Occipital lobe (tissue), 2 donors: ENCODE data around the gene POU2F1. TPM values are rescaled to one million over a fixed set of nuclear protein-coding genes. Genes with fewer than 3 reads are reported as not detected.

Source experiments
- DNase-seq: peaks from one replicate; lab custom pipeline; 2025; lab: John Stamatoyannopoulos, UW
- total RNA-seq: library from RNA; depleted of rRNA; stranded (reverse); fragments of >200 nt; gene quantifications from one replicate; pipeline ENCODE4 v1.2.3, GENCODE V29; 2014

POU2F1 gene
- total RNA-seq, 1 donor from 2014 or later = 34.6 TPM

DNA sequence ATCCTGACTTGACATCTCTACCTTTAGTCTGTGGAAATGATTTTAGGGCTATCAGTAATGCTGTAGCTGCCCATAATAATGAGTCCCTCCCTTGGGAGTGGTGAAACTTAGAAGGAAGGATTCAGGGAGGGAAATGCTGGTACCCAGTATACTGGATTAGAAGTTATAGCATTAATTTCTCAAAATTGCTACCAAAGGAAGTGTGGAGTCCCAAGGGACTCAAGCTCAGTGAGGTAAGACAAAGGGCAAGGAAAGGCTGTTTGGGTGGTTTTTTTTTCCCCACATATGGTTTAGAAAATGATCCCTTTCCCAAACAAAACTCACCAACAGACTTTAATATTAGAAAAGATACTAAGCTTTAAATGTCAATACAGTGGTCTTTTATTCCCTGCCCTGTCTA, 197.7 kb downstream of the POU2F1 start:
- no peak for DNase-seq

DNA sequence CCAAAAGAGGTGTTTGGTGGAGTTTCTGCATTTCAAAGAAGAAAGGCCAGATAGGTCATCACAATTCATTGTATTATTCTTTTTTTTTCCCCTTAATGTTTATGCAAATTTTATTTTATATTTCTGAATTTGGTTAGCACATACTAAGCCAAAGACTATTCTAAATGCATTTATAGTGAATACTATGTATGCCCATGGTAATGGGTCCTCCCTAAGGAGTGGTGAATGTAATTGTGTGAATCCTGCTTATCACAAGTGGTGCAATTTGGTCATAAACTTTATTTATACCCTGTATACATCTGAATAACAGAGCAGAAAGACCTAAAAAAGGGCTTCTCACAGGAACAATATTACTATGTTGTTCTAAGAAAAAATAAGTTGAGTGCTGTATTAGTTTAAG, 198.6 kb downstream of the POU2F1 start:
- no peak for DNase-seq

DNA sequence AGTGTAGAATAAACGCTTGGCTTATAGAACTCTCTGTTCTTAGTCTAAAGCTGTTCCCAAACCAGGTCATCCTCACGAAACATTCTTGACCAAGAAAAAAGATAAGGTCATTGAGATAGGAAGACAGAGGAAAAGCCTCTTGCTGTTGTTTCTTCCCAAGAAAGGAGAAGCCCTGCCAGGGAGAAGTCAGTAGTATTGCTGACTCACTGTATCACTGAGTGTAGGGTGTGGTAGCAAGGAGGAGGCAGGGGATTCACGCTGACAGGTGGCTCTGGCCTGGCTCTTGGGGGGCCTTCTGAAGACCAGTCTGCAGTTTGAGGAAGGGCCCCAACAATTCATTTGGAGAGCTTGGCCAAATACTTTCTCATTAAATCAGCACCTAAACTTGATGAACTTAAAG, 199.8 kb downstream of the POU2F1 start:
- DNase-seq = no peak

DNA sequence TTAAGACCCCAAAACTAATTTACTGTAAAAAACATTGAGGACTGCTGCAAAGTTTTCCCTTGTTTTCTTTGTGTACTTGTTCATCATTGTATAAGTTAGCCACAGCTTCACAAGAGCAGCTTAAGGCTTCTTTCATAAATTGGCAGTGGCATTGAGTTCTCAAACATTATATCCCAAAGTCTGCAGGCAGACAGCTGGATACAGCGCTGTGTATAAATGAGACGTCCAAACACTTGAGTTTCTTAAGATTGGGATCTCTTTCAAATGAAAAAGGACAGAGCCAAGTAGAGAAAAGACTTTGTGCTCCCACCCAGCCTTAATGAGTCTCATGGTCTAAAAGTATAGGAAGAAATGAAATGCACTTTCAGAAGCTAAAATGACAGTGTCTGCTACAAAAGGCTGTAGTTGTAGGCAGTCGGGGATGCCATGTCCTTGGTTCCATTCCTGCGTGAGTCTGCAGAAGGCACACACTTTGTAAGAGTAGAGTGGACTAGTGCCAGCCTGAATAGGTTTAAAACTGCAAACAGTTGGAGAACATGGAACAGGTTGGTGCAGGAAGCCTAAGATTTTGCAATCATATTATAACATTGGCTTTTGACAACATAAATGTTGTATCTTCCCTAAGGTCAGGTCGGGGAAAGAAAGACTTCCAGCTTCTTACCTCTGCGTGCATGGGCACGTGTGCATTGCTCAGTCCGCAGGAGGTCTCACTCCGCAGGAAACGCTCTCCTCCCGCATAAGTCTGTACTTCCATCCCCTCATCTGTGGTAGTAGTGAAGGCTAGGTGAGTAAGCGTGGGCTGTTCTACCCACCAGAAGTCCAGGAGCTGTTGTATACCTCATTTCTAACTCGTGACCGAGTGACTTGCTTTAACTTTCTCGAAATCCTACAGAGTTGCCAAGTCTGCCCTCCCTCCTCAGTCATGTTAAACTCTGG, 203.3 kb downstream of the POU2F1 start:
- no peak for DNase-seq

DNA sequence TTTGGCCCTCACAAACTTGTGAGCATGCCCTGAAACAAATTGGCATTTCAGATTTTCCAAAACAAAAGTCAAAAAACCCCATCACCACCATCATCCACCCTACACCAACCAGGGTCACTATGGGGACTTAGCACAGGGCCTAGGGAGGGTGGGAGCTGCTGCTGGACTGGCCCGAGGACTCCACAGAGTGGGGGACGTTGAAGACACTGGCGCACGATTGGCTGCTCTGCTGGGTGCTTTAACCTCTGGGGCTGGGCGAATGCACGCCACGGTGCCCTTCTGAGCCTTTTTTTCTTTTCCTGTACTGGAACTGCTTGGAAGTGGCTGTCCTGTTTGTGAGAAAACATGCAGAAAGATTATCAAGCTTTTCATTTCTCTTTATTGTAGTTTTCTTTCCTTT, 204.8 kb downstream of the POU2F1 start:
- no peak for DNase-seq

DNA sequence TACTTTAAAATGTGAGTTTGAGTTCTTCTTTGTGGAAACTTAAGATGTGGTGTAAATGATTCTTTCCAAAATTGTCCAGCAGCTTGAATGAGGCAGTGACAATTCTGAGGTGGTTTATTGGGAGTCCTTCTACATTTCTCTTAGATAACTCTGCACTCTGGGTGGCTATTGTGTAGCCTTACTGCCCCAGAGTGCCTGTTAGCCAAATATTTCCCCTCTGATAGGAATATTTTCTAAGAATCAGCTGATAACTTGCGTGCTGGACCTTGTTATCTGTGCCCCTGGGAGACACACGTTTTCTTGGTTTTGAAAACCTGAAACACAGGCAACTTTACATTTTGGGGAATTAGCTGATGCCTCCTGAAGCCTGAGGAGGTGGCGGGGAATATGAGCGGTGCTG, 206.0 kb downstream of the POU2F1 start:
- no peak for DNase-seq

DNA sequence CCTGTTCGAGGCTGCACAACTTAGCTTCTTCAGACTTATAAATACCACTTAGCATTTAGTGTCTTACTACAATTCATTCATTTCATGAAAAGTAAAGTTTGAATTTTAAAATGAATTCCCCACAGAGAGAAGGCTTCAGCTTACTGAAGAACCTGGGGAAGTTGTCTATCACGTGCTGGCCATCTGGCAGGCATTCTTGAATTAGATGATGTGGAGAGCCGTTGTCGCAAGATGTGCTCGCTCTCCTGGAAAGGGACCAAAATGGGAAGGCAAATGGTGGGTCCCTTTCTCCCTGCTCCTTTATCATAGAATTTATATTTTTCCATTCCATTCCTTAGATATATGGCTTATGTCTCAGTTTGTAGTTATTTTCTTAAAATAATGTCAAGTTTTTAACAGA, 207.2 kb downstream of the POU2F1 start:
- DNase-seq = no peak

DNA sequence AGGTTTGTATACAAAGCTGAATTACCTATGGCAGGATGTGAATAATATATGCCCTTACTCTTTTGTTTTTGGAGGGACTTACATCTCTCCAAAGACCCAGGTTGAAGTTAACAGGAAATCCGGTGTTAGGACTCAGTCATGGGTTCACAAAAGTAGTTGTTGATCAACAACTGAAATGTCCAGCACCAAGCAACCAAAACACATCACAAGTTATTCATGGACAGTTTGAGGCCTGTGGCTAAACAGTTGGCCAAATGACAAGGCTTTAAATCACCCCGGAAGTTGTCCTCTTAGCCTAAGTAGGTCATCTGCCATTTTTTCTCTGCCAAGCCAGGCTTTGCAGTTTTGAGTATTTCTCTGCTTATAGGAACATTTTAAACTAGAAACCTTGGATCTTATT, 207.7 kb downstream of the POU2F1 start:
- DNase-seq = no peak

DNA sequence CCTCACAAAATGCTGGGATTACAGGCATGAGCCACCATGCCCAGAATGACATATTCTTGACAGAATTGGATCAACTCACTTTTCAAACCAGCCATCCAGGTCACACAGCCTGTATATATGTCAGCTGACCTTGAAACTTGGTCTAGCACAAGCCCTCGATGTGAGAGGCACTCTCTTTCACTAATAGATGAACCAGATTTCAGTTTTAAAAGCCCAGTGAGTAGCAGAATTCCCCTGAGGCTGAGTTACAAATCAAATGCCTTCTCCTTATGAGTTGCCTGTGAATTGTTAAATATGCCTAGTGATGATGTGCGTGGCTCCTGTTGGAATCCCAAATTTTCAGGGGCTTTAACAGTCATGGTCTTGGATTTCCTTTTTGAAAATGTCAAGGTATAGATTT, 208.9 kb downstream of the POU2F1 start:
- DNase-seq = no peak

DNA sequence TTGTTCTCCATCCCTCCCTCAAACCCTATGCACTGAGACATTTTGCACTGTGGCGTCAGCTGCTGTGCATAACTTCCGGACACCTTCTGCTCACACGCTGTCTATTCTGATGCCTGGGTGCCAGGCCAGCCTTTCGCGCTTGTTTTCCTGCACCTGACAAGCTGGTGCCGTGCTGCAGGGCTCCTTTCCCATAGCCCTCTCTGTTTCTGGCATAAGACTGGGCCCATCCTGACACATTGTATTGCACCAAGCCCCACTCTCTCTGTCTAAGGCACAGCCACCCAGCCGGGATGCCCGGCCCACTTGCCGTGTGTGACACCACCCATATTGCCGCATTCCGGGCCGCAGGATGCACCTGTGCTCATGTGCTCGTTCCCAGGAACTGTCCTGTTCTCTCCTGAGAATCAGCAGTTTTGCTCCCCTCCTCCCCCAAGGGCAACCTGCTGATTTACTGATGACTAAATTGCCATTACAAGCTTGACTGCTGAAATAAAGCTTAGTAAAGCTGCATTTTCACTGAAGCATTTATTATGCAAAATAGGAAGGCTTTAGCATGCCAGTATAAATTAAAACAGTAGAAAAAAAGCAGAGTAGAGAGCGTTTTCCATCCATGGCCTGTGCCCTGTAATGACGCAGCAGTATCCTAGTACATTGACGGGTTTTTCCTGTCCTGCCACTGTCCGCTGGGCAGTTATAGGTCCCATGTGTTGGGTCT, 209.6 kb downstream of the POU2F1 start:
- DNase-seq = no peak

DNA sequence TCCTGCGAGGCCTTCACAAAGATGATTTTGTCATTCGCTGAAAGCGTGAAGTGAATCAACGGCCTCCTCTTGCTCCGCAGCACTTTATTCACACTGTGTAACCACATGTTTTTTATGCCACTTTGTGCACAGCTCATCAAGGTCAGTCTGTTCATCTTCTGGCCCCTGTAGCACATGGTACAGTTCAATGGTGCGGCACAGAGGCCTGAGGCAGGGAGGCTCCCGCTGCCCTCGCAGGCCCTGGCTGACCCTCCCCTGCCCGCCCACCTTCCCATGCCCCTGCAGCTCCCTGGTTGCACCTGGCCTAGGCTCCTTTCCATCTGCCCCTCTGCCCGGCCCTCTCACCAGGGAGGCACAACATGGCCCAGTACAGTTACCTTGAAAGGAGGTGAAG, 210.2 kb downstream of the POU2F1 start:
- no peak for DNase-seq

DNA sequence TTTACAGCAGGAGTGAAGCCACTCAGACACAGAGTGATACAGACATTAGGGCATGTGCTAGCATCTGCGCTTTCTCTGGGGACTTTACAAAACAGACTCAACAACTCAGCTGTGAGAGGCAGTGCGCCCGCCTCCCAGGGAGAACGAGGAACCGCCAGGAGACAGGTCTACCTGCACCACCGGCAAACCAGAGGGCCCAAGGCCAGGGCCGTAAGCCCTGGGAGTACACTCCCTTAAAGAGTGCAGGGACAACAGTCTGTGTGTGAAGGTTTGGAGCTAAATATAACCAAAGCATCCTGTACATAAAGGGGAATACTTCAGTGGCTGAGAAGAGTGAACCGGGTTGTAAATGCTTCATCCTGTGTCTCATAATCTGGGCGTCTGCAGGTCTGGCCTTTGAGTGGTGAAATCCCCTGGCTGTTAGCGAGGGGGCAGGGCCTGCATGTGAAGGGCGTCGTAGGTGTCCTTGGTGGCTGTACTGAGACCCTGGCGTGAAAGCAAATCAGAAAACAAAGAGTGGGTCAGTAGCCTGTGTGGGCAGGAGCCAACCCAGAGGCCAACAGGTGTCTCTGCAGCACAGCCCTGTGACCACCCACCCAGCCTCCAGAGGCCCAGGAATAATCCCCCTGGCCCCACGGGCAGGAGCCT, 210.7 kb downstream of the POU2F1 start:
- no peak for DNase-seq

DNA sequence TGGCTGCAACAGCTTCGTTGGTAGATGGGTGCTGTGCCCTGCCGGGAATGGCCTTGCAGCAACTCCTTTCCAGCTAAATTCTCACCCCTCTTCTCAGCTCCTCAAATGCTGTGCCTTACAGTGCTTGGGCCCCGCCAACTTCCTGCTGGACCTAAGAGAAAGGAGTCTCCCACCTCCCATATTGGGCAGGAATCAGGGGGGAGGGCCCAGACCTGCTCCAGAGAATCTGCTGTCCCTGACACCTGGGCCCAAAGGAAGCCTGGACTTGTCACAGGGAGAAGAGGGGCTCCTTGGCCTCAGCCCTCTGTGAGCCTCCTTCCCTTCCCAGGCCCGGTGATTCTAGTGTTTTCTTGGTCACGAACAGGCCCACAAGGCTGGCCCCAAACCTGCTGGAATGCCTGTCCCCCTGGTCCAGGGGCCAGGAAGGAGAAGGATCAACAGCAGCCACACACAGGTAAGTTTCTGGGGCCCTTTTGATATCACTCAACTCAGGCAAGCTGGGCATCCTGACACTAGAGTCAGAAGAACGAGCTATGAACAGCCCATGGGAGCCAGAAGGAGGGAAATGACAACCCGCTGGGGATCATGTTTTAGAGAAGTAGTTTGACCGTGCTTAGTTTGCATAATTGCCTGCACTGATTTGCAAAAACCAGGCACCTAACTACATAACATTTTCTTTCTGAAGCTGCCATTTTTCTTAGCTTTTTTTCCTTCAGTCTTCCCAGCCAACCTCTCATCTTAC, 211.4 kb downstream of the POU2F1 start:
- DNase-seq = no peak

DNA sequence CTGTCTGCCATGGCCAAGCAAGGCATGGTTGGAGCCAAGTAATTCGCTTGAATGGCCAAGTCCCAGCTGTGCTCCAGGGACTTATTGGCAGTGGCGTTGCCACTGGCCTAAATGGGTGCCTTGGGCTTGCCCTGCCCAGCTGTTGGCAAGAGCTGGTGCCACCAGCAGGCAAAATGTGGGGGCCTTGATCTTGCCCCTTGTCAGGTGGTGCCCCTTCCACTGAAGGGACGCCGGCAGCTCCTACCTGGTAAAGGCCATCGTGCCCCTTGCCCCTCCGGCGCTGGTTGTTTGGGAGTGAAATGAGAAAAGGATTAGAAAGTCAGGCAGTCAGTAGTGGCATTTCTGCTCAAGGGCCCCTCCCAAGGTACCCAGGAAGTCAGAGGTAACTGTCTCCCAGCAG, 212.1 kb downstream of the POU2F1 start:
- no peak for DNase-seq

DNA sequence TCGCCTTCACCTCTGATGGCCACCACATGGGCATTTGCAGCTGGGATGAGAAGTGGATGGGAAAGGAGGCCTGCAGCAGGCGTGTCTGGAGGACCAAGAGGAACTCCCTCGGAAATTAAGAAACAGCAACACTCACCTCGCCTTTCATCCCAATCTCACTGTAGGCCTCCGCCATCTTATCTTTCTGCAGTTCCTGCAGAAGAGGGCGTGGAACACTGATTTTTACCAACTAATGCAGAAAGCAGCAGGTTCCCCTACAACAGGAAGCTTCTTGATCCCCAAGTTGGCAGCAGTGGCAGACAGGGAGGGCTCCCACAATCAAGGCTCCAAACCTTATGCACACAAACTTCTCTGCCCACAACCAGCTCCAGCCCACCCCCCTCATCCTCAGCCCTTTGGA, 213.2 kb downstream of the POU2F1 start:
- no peak for DNase-seq

DNA sequence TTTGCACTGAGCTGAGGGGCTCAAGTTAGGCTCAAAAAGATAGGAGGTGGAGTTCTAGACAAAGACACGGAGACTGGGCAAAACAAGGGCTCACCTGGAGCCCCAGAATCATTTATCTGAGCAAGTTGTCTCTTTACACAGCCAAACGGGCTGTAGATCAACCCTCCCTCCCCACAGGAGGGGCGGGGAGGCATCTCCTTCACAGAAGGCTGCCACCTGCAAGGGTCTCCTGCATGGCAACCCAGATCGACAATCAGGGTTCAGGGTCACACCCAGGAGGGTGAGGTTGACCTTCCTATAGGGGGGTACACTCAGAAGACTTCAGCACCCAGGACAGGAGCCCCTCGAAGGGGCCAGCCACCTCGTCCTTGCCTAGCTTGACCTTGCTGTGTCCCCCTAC, 213.6 kb downstream of the POU2F1 start:
- DNase-seq = no peak

DNA sequence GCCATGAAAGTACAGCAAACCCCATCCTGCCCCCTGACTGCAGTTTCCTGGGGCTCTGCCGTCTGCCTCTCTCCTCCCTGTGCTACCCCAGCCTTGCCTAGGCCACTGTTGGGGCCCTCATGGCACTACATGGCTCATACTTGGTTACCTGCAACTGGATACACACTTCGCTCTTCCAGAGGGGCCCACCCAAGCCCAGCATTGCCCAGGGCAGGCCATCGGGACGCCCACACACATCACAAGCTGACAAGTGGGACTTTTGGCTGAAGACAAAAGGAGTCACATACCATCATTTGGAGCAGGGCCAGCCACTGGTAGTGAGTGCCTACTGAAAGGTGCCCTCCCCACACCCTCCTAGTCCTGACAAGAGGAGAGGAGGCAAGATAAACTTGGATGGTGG, 214.8 kb downstream of the POU2F1 start:
- no peak for DNase-seq

DNA sequence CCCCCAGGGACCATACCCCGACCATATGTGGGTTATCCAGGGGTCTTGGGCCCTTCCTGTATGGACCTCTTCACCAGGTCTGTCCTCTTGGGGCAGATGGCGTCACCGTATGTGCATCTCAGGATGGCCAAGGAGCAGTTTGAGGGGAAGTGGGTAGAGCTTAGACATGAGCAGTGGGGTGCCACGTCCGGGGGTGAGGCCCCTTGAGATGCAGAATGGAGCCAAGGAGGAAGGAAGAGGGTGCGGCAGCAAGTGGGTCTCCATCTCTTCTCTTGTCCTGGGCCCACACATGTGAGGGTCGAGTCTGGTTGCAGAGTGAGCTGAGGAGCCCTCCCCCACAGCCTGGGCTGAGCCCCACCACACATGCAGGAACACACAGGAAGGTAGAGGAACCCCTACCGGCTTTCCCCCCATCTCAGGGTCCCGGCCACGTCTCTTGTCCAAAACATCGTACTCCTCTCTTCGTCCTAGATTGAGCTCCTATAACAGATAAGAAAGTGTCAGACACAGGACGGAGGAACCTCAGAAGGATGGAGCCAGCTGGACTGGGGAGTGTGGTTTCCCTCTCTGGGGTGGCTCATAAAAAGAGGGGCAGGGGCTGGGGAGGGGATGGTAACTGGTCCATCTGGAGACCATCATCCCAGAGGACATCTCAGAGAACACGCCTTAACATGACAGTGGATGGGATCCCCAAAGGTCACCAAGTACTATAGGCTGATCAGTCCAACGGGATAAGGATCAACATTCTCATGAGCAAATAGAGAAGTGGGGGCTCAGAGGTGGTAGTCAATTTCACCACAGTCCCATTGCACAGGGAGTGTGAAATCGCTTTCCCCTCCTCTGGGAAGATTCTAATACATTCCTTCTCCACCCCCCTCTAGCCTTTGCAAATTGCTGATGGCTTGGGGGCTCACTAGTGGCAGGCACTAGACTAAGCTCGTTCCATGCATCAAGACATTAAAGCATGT, 217.8 kb downstream of the POU2F1 start:
- DNase-seq = no peak

DNA sequence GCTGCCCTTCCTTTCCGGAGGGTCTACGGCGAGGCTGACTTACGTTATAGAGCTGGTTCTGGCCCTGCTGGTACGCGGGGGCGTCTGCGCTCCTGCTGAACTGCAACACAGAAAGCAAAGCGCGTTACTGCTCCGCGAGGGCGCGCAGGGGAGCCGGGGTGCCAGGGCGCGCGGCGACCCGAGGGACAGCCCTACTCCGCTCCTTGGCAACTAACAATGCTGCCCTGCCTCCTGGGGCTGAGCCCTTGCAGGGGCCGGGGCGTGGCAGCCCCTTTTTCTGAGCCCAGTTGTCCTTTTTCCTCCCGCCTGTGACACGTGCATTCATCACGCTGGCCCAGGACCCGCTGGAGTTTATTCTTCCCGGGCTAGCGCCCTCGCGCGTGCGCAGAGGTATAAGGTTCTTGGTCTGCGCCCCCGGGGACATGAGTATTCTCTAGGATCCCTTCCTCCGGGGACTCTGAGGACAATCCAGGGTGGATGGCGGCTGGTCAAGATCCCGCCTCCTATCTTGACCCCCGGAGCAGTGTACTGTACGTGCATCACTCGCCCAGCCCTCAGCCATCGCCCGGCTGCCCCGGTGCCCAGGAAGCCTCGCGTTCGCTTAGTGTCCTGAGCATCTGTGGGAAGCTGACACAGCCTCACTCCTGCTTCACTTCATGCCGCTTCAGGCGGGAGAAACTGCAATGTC, 218.8 kb downstream of the POU2F1 start:
- DNase-seq = peak; percentile 30

DNA sequence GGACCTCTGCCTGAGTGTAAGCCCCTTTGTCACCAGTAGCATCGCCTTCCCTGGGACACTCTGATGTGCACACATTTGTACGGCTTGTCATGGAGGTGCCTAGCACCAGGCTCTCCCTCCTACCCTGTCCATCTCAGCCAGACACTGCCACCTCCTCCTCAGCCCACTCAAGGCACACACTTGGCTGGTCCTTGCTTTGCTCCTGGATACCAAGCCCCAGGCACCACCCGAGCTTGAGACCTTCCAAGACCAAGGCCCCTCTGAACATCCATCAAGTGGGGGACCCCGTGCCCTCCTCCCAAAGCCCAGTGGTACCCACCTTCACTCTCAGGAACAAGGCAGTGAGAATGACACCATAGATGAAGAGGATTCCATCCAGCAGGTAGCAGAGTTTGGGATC, 219.7 kb downstream of the POU2F1 start:
- no peak for DNase-seq
